HG02852 (cell line): ENCODE data around the gene TCOF1.

Source experiments
- ATAC-seq: cut with Tn5 transposase; IDR thresholded peaks from one replicate; pipeline ENCODE4 v1.9.1; 2021; ENCODE audit warnings: mild to moderate bottlenecking, moderate library complexity; ENCODE audit not compliant: unreplicated experiment

TCOF1 gene

DNA sequence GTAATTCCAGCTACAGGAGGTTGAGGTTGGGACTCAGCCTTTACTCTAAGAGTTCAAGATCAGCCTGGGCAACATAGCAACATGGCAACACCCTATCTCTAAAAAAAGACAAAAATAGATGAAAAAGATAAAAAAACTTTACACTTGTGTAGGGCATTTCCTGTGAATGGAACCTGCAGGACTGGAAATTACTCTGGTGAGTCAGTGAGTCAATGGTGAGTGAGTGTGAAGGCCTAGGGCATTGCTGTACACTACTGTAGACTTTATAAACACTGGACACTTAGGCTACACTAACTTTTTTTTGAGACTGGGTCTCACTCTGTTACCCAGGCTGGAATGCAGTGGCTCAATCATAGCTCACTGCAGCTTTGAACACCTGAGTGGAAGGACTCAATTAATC is 35.3 kb upstream of the TCOF1 start:
- ATAC-seq: no peak

DNA sequence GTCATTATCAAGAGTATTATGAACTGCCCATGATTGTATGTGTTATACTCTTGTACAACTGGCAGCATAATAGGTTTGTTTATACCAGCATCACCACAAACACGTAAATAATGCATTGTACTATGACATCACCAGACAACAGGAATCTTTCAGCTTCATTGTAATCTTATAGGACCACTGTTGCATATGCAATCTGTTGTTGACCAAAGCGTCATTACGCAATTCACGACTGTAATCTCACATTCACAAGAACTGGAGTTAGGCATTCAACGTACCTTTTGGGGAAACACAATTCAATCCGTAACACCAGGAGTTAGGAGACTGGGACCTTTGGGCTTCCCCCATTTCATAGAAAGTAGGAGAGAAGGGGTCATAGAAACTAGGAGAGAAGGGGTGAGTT is 34.4 kb upstream of the TCOF1 start:
- ATAC-seq: no peak

DNA sequence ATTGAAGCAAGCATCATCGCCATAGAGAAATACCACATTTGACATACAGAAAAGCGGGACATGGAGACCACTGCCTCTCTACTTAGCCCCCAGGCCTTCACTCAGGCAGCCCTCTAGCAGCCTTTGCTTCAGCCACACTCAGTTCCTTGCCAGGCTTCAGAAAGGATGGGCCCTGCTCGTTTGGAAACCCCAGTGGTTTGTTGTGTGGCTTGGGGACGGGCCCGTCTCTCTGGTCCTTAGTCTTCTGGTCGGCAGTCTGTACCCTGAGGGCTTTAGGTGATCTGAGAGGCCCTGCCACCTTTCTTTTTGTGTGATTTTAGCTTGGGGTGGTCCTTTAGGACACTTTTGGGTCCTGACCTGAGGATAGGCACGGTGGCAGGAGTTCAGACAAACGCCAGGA is 33.7 kb upstream of the TCOF1 start:
- no peak for ATAC-seq

DNA sequence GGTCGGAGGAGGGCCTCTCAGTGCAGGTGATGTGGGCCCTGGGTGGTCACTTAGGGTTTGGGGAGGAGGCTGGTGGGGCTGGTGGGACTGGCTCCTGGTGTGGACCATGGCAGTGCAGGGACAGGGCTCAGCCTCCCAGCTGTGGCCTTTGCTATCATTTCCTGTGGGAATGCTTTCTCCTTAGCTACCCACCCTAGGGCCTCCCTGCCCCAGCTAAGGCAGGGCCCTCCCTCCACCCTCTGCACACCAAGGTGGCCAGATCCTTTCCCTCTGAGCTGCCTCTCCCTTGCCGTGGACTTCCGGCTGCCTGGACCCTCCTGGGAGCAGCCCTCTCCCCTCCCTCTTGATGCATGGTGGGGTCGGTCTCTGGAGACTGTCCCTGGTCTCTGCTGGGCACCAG is 32.1 kb upstream of the TCOF1 start:
- no peak for ATAC-seq

DNA sequence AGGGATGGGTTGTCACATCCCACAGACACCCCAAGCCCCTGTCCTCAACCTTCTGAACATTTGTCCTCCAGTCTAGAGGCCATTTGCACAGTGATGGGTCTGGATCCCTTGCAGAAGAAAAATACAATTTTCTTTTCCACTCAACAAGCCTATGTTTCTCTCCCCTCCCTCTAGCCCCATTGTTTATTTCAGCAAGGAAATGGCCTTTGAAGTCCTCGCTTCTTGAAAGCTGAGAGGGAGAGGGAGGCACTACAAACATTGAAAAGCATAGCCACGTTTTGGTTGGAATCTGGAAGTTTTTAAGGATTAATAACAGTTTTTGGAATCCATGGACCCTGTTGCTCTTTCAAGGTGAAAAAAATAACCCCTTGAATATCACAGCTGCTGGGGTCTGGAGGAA is 30.8 kb upstream of the TCOF1 start:
- ATAC-seq: no peak

DNA sequence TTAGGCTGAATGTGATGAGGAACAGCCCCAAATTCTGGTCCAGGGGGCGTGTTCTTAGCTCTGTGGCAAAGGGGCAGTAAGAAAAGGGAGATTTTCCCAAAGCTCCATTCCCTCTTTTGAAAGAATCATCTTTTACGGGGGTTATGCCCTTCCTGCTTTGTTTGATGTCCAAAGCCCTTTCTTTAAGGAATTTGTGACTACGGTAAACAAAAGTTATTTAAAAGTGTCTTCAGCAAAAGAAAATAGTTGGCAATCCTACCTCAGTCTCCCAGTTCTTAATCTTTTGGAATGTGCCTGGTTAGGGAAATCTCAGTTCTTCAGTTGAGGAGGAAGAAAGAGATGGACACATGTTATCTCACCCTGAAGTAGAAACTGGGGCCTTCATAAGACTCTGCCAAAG is 30.4 kb upstream of the TCOF1 start:
- ATAC-seq: no peak

DNA sequence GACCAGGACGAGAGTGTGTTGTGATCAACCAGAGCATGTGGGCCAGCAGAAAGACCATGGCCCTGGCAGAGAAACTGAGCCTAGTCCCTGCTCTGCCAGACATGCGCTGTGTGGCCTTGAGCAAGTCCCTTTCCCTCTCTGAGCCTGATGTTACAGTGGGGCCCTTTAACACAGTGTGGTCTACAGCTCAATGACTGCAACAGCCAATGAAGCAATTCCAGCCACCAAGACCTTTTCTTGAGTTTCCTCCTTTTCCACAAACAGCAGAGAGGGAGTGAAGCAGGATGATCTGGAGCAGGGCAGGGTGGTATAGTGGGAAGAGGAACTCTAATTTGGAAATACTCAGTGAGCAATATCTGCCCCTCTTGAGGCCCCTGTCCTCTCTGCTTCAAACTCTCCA is 29.0 kb upstream of the TCOF1 start:
- no peak for ATAC-seq

DNA sequence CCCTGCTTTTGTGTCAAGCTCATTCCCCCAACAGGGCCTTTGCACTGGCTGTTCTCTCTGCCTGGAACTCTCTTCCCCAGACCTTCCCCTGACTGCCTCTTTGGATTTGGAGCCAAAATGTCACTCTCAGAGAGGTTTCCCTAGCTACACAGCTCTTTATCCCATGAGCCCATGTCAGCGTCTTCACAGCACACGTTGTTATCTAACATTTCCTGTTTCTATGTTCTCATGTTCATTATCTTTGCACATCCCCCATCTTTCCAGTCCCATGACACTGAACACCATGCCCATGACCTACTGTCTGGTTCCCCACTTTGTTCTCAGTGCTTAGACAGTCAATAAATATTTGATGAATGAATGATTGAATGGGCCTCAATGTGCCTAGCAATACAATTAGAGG is 28.5 kb upstream of the TCOF1 start:
- ATAC-seq: no peak

DNA sequence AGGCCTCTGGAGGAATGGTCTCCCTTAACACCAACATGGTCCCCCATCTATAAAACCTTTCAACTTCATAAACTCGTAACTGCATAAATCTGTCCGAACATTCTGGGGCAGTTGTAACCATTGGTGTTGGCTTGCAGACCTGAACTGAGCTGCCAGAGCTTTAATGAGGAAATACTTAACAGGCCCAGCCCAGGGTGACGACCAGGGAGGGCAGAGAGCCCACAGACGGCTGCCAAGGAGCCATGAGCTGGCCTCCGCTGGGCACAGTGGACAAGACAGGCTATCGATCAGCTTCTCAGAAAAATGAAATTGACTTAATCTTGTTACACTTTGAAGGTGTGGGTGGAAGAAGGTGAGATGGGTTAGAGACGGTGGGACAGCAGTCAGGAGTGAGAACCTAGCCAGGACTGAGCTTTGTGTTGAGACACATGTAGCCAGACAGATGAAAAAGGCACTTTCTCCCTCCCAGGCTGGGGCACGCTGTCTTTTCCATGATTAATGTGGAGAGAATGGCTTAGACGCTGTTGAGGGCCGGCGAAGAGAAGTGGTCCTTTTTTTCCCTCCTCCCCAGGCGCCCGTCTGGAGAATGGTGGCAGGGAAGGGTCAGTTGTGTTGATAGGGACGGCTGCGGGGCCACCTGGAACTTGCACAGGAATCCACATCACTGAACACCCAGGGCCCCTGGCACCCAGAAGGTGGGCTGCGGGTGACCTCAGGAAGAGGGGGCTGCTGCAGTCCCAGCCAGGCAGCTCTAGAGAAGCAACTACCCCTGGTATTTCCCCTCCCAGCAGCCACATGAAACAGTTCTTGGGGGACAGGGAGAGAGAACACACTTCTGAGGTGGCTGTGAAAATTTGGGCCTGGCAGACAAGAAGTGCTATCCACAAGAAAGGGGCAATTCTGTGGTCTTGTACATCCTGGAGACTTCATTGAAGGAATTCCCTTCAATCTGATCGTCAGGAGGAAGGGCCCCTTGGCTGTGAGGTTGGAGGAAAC is 27.3 kb upstream of the TCOF1 start:
- ATAC-seq: no peak

DNA sequence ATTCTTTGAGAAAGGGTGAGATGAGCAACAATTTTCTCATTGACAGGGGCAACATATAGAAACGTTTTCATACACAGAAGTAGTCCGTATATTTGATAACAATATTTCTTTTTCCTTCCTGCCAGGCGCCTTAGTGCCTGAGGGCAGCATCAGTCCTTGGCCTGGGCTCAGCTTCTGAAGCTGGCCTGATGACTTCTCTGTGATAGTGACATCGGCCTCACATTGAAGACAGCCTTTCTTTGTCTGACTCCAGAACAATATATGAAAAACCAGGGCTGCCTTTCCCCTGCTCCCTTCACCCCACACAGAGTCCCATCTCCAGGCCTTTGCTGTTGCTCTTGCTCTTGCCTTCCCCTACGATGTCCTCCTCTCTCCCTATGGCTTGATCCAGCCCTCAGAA is 24.1 kb upstream of the TCOF1 start:
- ATAC-seq: no peak

DNA sequence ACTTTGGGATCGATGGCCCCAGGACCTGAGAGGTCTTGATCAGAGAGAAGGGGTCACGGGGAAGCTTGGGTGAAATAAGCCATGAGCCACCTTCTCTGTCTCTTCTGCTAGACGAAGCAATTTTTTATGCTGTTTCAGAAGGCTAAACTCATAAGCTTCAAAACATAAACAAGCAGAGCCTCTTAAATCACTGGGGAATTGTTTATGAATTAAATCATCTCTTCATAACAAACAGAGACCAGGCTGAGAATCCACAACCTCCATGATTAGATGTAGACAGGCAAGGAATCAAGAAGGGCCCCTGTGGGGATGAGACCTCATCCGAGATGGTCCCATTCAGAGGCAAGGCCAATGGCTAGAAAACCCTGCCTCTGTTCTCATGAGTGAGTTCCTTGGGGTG is 21.7 kb upstream of the TCOF1 start:
- ATAC-seq: no peak

DNA sequence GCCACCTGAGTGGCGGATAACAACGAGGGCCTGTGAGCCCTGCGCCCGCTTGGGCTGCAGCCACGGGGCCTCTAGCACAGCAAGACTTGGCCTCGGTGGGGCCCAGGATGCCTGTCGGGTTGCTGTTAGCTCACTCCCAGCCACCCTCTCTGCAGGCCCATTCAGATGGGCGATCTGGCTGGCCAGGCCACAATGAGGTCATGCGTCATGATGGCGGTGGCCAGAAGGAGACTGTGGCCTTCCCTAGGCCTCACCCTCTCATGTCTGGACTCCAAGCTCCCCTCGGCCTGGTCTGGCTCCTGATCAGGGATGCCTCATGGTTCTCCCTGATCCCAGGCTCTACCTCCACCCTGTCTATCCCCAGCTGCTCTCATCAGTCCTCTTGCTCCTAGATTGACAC is 19.0 kb upstream of the TCOF1 start:
- ATAC-seq: no peak

DNA sequence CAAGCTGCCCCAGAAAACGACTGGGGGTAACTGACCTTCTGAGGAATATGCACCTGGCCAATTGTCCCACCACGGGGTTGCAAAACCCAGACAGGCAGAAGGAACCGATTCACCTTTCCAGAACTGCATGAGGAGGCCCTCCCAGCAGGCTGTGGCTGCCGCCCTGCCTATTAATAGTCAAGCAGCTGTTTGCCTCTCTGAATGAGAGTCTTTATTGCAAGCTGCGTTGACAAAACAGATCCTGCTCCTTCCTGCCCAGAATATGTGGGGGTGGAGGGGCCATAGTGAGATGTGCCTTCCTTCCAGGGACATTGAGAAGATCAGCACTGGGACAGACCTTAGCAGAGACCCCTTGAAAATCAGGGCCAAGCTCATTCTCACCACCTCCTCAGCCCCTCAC is 18.3 kb upstream of the TCOF1 start:
- ATAC-seq: no peak

DNA sequence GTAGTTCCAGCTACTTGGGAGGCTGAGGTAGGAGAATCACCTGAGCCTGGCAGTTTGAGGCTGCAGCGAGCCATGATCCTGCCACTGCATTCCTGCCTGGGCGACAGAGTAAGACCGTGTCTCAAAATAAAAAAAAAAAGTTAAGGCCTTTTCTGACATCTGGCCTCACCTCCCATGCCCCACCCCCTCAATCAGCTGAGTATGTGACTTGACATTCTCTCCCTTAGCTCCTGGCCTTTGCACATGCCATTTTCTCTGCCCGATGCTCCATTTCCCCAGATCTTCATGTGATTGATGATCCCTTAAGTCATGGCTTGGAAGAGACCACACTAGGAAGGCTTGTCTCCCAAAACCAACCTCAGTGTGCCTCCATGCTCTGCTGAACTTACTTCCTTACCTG is 17.7 kb upstream of the TCOF1 start:
- no peak for ATAC-seq

DNA sequence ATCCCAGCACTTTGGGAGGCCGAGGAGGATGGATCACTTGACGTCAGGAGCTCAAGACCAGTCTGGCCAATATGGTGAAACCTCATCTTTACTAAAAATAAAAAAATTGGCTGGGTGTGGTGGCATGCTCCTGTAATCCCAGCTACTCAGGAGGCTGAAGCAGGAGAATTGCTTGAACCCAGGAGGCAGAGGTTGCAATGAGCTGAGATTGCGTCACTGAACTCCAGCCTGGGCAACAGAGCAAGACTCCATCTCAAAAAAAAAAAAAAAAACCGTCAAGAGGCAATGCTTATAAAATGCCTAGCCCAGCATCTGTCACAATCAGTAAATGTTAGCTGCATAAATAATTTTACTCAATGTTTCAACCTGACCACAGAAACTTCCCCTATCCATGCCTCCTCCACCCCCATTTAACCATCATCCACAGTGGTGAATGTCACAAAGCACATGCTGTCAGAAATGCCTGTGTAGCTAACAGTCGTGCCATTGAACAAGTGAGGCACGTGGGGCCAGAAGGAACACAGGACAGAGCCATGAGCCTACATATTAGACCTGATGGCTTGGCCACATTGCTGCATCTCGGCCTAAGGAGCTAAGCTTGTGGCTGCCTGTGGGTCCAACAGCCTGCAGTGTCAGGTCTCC is 16.8 kb upstream of the TCOF1 start:
- no peak for ATAC-seq

DNA sequence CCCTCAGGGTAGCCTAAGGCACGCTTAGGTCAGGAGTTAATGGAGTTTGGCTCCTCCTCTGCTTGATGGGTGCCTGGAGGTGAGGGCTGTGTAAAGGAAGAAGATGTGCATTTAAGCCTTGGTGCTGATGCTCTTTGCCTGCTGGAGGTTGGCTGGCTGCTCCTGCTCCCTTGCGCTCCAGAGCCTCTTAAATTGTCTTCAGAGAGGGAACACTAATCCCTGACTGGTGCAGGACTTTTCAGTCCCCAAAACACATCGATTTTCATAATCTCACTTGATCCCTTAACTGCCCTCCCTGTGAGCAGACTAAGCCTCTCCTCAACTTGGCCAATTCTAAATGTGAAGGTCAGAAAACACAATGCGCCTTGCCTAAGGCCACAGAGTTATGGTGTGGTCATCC is 16.2 kb upstream of the TCOF1 start:
- no peak for ATAC-seq

DNA sequence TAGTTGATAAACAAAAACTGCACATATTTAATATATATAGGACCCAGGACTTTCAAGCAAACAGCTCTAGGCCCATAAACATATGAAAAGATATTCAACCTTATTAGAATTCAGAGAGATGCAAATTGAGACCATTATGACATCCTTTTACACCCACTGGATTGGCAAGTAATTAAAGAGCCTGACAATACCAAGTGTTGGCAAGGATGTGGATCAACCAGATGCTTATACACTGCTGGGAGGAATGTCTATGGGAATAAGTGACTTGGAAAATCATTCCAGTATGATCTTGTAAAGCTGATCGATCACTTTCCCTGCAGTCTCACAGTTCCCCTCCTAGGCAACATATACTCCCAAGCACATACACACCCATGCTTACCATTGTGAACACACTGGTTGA is 15.5 kb upstream of the TCOF1 start:
- ATAC-seq: no peak

DNA sequence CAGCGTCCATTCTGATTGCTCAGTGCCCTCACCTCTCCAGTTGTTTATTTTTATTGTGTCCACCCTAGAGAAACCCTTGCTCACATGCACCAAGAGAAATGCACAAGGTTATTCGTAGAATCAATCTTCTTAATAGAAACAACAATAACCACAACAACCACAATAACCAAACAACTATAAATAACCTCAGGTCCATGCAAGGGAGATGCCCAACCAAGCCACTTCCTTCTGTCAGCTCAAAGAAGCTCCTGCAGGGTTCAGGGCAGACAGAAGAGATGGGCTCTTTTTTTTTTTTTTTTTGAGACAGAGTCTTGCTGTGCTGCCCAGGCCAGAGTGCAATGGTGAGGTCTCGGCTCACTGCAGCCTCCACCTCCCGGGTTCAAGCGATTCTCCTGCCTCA is 14.9 kb upstream of the TCOF1 start:
- ATAC-seq: no peak

DNA sequence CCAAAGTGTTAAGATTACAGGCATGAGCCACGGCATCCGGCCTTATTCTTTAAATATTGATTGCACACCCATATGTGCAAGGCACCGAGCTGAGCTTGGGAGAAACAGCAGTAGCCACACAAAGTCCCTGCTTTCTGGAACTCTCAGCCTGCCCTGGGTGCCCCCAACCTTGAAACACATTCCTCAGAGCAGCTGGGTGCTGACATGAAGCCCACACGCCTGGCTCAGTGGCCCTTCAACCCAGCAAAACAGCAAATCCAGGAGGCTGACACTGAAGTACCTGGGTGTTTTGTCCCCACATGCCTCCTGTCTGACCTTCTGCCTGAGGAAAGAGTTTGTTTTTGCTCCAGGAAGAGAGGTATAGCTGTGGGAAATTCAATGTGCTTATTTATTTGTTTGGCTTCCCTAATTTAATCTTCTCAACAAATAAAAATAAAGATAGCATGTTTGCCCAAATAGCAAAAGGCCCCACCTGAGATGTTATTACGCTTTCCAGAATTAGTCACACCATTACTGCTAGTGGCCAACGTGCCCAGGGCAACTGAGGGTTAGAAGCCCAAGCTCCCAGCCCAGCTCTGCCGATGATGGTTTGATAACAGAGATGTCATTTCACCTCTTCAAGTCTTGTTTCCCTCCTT is 13.4 kb upstream of the TCOF1 start:
- no peak for ATAC-seq

DNA sequence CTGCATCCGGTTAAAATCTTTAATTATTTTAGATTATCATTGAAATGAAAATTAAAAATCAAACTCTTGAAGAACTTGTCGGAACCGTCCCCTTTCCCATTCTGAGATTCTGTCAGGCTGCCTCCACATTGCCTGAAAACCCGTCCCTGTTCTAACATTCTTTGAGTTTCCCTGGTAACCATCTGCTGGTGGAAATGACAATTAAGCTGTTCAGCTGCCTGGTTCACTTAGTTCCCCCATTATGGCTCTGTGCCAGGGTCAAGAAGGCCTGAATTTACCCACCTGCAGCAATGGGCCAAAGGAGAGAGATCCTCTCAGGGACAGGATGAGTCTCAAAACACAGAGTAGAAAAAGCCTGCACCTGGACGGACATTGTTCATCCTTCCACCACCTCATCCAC is 11.8 kb upstream of the TCOF1 start:
- no peak for ATAC-seq

DNA sequence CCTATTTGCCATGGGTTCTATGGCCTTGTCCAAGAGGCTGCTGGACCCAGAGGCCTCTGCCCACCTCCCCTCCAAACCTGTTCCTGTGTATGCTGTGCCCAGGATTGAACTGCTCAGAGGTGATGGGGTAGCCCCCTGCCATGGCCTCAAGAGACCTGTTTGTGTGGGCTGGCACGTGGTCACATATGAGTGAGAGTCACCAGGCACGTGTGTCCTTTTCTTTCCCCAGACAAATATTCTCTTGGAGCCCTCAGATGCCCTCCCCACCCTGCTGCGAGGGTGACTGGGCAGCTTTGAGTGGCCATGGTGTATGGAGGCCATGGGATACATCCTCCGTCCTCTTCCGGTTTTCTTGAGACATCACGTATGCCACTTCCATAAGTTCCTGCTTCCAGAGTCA is 10.9 kb upstream of the TCOF1 start:
- ATAC-seq: no peak

DNA sequence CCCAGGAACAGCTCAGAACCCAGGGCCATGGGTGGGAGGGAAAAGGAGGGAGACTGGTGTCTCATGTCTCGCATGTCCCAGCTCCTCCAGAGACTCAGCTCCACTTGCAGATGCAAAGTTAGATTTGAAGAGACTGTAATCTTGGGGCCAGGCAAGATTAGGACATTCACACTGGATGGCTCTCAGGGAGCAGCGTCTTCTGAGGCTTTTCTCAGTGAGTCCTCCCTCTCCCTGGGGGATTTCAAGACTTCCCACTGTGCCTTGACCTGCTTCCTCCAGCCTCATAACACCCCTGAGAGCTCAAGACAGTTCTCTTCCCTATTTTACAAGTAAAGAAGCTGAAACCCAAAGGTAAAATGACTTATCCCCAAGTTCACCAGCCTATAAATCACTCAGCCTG is 10.5 kb upstream of the TCOF1 start:
- no peak for ATAC-seq
